Middle frontal gyrus (tissue), 1 donor: Measurements from ENCODE around the gene C1orf174.
A peak's percentile ranks its signal among the peaks of the same experiment; 100 is the strongest.

ENCODE experiments used
- DNase-seq: peaks from one replicate; pipeline ENCODE4 v3.0.0-alpha.2; 2015; ENCODE audit warnings: low spot score; ENCODE audit errors: extremely low spot score

The C1orf174 gene

GRCh38 chr1:3900150-3900968, at the start of gene C1orf174:
TSS of gene C1orf174 (minus strand) at chr1:3900272. CDS start at chr1:3900186, 86 bp downstream.
- DNase-seq, result peak; percentile 97

GRCh38 chr1:3948344-3948743, 48.3 kb upstream of the C1orf174 start:
- no peak for DNase-seq

GRCh38 chr1:3945916-3946840, 46.1 kb upstream of the C1orf174 start:
- DNase-seq, result no peak

GRCh38 chr1:3945222-3945621, 45.1 kb upstream of the C1orf174 start:
- no peak for DNase-seq

- no peak for DNase-seq
Measured at GRCh38 chr1:3944578-3945125, 44.6 kb upstream of the C1orf174 start.

- DNase-seq, result no peak
Measured at GRCh38 chr1:3943806-3944577, 43.9 kb upstream of the C1orf174 start.

DNA sequence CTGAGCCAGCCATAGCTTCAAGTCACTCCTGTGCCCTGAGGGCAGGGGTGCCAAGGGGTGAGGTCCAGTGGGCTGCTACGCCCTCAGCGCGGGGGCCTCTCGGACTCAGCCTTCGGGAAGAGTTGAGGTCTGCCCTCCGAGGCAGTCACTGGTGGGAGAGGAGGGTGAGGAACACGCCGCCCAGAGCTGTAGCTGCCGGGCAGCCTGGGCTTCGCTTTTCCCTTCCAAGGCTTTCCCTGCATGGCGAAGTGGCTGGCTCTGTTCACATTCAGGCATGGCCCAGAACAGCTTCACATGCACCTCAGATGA, 43.0 kb upstream of the C1orf174 start:
- no peak for DNase-seq

- DNase-seq, result no peak
Measured at GRCh38 chr1:3942416-3943122, 42.5 kb upstream of the C1orf174 start.

DNA sequence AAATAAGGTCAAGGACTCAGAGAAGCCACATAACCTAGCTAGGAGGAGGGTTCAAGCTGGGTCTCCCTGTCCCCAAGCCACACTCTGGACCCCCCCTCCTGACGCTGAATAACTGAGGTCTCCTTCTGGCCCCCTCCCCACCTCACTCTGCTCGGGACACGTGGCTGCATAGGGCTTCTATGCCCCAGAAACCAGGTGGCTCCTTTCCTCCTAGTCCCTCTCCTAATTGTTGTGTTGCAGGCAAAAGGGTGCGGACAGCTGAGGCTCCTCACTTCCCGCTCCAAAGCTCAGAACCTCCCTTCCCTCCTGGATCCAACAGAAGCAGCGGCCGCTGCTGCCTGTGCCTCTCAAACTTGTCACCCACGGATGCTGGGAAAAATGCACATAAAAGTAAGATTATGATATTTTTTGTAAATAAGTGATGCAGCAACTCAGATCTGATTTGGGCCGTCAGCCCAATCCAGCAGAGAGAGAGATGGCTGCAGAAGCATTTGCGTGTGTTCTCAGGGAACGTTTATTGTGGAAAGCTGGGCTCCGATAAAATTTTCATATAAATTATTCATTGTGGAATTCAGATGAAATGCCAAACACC, 40.8 kb upstream of the C1orf174 start:
- no peak for DNase-seq

DNA sequence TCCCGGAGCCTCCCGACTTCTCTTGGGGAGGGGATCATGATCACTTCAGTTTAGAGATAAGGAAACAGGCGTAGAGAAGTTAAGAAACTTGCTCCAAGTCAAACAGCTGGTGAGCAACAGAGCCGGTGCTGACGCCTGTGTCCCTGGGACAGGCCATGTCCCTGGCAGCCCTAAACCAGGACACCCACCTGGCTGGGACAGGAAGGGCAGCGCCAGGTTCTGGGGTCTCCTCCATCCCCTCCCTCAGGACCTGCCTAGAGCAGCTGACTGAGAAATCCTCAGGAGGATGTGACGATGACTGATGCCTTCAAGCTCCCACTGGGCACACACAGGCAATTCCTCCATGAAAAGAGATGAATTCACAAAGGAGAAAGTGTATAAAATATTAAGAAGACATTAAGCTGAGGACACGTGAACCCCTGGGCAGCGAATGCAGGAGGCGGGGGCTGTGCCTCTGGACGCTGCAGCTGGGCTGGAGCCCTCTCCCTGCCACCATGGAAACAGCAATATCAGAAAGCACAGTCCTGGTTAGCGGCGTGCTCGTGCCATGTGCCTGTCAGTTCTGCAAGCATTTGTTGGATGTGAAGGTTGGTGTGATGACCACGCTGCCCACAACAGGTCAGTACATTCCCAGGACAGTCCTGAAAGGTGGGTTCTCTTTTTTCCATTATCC, 40.1 kb upstream of the C1orf174 start:
- DNase-seq, result no peak

DNA sequence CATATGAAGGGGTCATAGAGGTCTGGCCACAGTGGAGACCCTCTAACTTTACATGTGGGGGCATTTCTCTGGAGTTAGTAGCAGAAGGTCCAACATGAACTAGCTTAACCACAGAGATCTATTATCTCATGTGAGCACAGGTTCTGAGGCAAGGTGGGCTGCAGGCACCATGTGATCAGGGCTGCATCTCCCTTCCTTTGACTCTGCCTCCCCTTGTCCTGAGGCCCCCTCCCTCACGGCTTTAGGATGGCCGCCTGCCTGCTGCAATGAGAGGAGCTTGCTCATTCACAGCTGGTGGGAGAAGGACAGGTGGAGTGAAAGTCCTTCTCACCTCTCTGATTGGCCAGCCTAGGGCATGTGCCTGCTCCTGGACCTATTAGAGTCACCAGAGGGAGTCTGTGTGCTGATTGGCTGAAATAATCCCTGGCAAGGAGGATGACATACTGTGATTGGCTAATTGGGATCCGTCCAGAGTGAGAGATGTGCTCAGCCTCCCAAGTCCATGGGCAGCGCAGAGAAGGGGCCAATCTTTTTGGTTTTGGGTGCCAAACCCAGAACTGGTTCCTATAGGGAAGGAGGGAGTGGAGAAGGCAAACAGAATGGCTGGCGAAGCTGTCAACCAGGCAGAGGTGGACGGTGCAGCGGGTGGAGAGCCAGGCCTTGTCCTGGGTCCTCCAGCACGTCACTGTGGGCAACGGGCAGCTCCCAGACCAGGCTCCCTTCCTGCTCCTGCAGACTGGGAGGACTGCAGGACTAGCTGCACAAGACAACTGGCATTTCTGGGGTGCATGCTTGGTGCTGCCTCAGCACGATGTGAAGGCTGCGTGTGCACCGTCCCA, 39.4 kb upstream of the C1orf174 start:
- DNase-seq, result no peak

GRCh38 chr1:3932156-3932919, 32.3 kb upstream of the C1orf174 start:
- no peak for DNase-seq

- no peak for DNase-seq
Measured at GRCh38 chr1:3931007-3931912, 31.2 kb upstream of the C1orf174 start.

GRCh38 chr1:3930301-3931006, 30.4 kb upstream of the C1orf174 start:
- DNase-seq, result no peak

GRCh38 chr1:3929126-3929525, 29.1 kb upstream of the C1orf174 start:
- no peak for DNase-seq

- DNase-seq, result no peak
Measured at GRCh38 chr1:3928586-3928985, 28.5 kb upstream of the C1orf174 start.
